Tibial artery (tissue), 4 donors: Measurements from ENCODE around the gene PANX1.

Experiments used
- DNase-seq, 2 donors: peaks; one replicate each; pipeline ENCODE4 v3.0.0-alpha.2; 2019
- H3K27ac ChIP-seq, 2 donors: fragments of 200-600 bp; sonication (generic) in 1 of 2; 1 replicate in 1 of 2; 2 replicates in 1 of 2; pipeline ENCODE4 v1.5.1; 2018 to 2019; ENCODE audit warnings: mild to moderate bottlenecking in 1 of 2
- H3K27me3 ChIP-seq, 2 donors: fragments of 200-600 bp; sonication (generic) in 1 of 2; one replicate each; pipeline versions ENCODE4 v1.5.1 to v1.6.0; 2016 to 2019
- H3K36me3 ChIP-seq, 3 donors: fragments of 200-600 bp; sonication (generic) in 2 of 3; one replicate each; pipeline ENCODE4 v1.5.1; 2016 to 2019; ENCODE audit warnings: mild to moderate bottlenecking in 2 of 3
- H3K4me1 ChIP-seq, 4 donors: fragments of 200-600 bp; sonication (generic) in 2 of 4; 1 replicate in 3 of 4; 2 replicates in 1 of 4; pipeline ENCODE4 v1.5.1; 2016 to 2019
- H3K4me3 ChIP-seq, 2 donors: fragments of 200-600 bp; sonication (generic) in 1 of 2; 1 replicate in 1 of 2; 2 replicates in 1 of 2; pipeline ENCODE4 v1.5.1; 2018 to 2019; ENCODE audit warnings: mild to moderate bottlenecking in 2 of 2
- H3K9me3 ChIP-seq, 3 donors: fragments of 200-600 bp; sonication (generic) in 1 of 3; one replicate each; pipeline ENCODE4 v1.5.1; 2016 to 2019
- intact Hi-C: fragments of 100-400 bp; cut with DNase I; formaldehyde crosslinking; loops from one replicate; pipeline ENCODE4 v1.15.0; 2023; ENCODE audit warnings: low total_unique reads
- TF ChIP-seq, protein P1 (sequence below), 2 experiments: fragments of 200-600 bp in 1 of 2; fragments of 450-650 bp in 1 of 2; IDR thresholded peaks; one replicate each; pipeline ENCODE4 v1.5.1; 2017 to 2019; ENCODE audit warnings: antibody characterized with exemption in 2 of 2, mild to moderate bottlenecking in 1 of 2, moderate library complexity in 1 of 2

The PANX1 gene

DNA sequence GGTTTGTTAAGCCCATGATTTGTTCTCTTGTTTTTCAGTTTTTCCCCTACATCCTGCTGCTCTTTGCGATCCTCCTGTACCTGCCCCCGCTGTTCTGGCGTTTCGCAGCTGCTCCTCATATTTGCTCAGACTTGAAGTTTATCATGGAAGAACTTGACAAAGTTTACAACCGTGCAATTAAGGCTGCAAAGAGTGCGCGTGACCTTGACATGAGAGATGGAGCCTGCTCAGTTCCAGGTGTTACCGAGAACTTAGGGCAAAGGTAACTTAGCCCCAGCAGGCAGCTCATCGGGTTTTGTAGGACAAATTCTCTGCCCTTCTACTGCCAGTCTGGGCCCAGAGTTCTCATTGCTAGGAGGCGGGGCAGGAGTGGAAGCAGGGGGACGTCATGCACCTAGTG is 49.7 kb downstream of the PANX1 start:
- TF ChIP-seq, protein P1, sequence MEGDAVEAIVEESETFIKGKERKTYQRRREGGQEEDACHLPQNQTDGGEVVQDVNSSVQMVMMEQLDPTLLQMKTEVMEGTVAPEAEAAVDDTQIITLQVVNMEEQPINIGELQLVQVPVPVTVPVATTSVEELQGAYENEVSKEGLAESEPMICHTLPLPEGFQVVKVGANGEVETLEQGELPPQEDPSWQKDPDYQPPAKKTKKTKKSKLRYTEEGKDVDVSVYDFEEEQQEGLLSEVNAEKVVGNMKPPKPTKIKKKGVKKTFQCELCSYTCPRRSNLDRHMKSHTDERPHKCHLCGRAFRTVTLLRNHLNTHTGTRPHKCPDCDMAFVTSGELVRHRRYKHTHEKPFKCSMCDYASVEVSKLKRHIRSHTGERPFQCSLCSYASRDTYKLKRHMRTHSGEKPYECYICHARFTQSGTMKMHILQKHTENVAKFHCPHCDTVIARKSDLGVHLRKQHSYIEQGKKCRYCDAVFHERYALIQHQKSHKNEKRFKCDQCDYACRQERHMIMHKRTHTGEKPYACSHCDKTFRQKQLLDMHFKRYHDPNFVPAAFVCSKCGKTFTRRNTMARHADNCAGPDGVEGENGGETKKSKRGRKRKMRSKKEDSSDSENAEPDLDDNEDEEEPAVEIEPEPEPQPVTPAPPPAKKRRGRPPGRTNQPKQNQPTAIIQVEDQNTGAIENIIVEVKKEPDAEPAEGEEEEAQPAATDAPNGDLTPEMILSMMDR (IDR thresholded peaks at IDR 0.05) = no peak
- no peaks in the 10 kb centered on the region for H3K9me3 ChIP-seq
- peaks cover 0 to 15% (median 8%) of the 10 kb centered on the region in 4 donors for H3K4me1 ChIP-seq
- H3K36me3 ChIP-seq = peaks cover 35 to 38% (median 37%) of the 10 kb centered on the region in 3 donors
- no peak overlapping the region for H3K4me3 ChIP-seq
- no peak for DNase-seq
- intact Hi-C loops = no loop called here
- no peaks in the 10 kb centered on the region for H3K27me3 ChIP-seq
- no peak overlapping the region for H3K27ac ChIP-seq

DNA sequence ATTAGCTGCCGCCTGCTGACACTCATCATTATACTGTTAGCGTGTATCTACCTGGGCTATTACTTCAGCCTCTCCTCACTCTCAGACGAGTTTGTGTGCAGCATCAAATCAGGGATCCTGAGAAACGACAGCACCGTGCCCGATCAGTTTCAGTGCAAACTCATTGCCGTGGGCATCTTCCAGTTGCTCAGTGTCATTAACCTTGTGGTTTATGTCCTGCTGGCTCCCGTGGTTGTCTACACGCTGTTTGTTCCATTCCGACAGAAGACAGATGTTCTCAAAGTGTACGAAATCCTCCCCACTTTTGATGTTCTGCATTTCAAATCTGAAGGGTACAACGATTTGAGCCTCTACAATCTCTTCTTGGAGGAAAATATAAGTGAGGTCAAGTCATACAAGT is 51.1 kb downstream of the PANX1 start:
- intact Hi-C loops = loop anchor here (10.0 kb wide), 1 partner anchor 225 kb away; the partner anchor contains the start of gene GPR83
- Histone ChIP-seq H3K4me1 (peaks cover 0 to 22% (median 11%) of the 10 kb centered on the region in 4 donors), H3K4me3 (no peak overlapping the region), H3K27ac (no peak overlapping the region), H3K27me3 (no peaks in the 10 kb centered on the region), H3K36me3 (peaks cover 35 to 38% (median 37%) of the 10 kb centered on the region in 3 donors), H3K9me3 (no peaks in the 10 kb centered on the region)
- DNase-seq = no peak
- TF ChIP-seq, protein P1 (IDR thresholded peaks at IDR 0.05) = no peak

DNA sequence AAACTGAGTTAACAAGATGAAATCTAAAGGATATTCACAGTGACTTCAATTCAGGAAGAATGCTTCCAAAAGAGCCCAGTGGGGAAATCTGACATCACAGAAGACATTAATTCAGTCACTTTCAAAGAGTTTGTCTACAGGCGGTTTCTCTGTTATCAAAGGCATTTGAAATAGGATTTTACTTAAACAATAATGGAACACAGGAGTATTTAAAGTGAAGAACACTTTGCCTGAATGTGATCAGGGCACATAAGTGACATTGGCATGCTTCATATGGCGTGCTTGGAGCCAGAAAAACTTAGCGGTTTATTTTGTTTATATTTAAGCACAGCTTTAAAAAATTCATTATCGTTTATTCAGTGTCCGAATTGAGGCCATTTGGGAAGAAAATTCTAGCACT is 52.9 kb downstream of the PANX1 start:
- intact Hi-C loops = loop anchor here (10.0 kb wide), 1 partner anchor 223 kb away; the partner anchor contains the start of gene GPR83
- TF ChIP-seq, protein P1 (IDR thresholded peaks at IDR 0.05) = no peak
- H3K4me1 ChIP-seq = peaks cover 0 to 17% (median 3%) of the 10 kb centered on the region in 4 donors
- no peak for DNase-seq
- no peaks in the 10 kb centered on the region for H3K9me3 ChIP-seq
- no peaks in the 10 kb centered on the region for H3K27me3 ChIP-seq
- no peak overlapping the region for H3K4me3 ChIP-seq
- peaks cover 35 to 38% (median 37%) of the 10 kb centered on the region in 3 donors for H3K36me3 ChIP-seq
- no peak overlapping the region for H3K27ac ChIP-seq

DNA sequence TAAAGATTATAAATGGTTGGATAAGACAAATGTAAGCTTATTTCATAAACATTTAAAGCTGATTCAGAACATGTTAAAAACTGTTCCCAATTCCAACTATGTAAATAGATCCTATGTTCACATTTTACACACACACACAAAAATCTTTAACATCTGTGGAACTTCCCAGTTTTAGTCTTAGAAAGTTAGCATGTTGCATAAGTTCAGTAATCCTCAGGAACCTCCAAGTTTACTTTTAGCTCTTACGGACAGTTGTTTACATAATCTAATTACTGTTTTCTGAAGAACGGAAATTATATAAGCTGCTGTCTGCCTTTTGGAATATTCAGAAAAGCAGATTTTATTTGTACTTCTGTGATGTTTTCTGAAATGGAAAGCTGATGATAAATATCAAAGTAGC is 53.3 kb downstream of the PANX1 start:
- peaks cover 35 to 38% (median 37%) of the 10 kb centered on the region in 3 donors for H3K36me3 ChIP-seq
- intact Hi-C loops = loop anchor here (10.0 kb wide), 1 partner anchor 223 kb away; the partner anchor contains the start of gene GPR83
- H3K4me3 ChIP-seq = no peak overlapping the region
- H3K27me3 ChIP-seq = no peaks in the 10 kb centered on the region
- H3K9me3 ChIP-seq = no peaks in the 10 kb centered on the region
- DNase-seq = no peak
- TF ChIP-seq, protein P1 (IDR thresholded peaks at IDR 0.05) = no peak
- H3K4me1 ChIP-seq = peaks cover 0 to 17% (median 3%) of the 10 kb centered on the region in 4 donors
- no peak overlapping the region for H3K27ac ChIP-seq

DNA sequence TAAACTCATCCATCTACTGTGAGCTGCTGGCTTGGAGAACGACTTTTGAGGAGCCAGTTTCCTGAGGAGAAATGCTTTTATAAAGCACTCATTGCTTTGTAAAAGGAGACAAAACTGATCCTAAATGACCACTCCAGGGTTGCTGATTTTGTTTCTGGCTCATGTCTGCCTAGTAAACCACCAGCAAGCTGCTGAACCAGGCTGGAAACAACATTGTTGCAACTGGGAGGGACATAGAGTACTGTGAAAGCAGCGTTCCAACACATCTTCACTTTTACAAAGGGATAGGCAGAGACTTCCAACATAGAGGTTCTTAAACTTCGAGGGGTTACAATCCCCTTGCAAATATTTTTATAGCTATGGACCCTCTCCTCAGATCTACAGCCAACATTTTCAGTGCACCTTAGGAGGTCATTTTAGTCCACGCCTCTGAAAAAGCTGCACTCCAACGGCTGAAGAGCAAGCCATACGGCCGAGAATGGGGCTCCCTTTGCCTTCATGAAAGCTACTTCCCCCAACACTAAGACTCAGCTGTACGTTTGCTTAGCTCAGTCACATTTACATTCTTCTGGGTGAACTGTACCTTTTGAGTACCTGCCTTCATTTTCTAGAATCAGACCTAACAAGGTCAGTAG is 54.7 kb downstream of the PANX1 start:
- TF ChIP-seq, protein P1 (IDR thresholded peaks at IDR 0.05) = no peak

More for the DNA sequence above, 54.7 kb downstream of the PANX1 start:
- Histone ChIP-seq H3K9me3 (no peaks in the 10 kb centered on the region), H3K4me1 (peaks cover 0 to 17% (median 3%) of the 10 kb centered on the region in 4 donors), H3K27me3 (no peaks in the 10 kb centered on the region), H3K4me3 (no peak overlapping the region), H3K36me3 (peaks cover 31 to 35% (median 32%) of the 10 kb centered on the region in 3 donors), H3K27ac (no peak overlapping the region)
- intact Hi-C loops = loop anchor here (10.0 kb wide), 1 partner anchor 221 kb away; the partner anchor contains the start of gene GPR83
- DNase-seq = no peak
